GM21447 (cell line): Measurements from ENCODE around the gene CXADR.
"Not testable (repeated sequence)": the region's sequence is repeated elsewhere in the genome, so short reads cannot be mapped to it uniquely, and the experiment has no call there.

Source experiments
- ATAC-seq: cut with Tn5 transposase; IDR thresholded peaks from one replicate; pipeline ENCODE4 v1.9.1; 2021; ENCODE audit not compliant: unreplicated experiment

CXADR gene

DNA sequence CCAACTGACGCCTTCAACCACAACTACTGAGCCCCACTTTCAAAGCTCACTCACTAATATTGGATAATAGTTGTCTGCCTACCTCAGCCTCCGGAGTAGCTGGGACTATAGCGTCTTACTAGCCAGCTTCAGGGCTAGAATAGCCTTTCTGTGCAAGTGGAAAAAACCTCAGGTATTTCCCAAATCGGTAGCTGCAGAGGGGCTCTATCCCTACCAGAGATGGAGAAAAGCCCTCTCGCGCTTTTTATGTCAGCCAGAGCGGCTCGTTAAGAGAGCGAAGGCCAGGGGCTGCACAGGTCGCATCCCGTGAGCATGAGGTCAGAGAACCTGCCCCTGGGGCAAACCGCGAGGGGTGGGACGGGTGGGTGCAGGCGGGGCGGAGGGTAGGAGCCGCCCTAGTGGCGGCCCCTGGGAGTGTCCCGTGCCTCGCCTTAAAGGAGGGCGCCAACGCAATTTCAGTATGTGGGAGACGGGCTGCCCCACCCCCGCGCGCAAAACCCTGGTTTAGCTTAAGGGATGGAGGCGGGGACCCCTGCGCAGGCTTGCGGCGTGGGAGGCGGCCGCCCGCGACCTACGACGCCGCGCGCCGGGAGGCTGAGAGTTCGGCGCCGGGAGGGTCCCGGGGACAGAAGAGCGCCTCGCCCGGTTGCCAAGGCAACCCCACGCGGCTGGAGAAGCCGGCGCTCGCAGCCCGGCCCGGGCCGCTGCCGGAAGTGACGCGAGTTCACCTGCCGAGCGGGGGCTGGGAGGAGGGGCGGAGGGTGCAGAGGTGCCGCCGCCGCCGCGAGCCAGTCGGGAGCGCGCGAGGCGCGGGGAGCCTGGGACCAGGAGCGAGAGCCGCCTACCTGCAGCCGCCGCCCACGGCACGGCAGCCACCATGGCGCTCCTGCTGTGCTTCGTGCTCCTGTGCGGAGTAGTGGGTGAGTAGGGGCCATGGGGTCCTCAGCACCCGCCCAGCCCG lies at the start of gene CXADR:
CXADR (plus strand) TSS at position 791 of the 961 bp plus-strand sequence; CDS start at position 878, 87 bp downstream.
- peak; percentile 78 for ATAC-seq

DNA sequence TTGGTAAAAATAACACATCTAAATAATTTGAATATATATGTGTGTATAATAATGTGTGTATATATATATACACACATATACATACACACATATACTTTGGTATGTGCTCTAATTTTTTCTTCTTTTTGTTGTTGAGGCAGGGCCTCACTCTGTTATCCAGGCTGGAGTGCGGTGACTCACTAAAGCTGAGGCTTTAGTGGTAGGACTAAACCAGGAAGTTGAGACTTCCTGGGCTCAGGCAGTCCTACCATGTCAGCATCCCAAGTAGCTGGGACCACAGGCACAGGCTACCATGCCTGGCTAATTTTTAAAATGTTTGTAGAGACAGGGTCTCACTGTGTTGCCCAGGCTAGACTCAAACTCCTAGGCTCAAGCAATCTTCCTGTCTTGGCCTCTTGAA lies 46.7 kb upstream of the CXADR start:
- ATAC-seq, result no peak

DNA sequence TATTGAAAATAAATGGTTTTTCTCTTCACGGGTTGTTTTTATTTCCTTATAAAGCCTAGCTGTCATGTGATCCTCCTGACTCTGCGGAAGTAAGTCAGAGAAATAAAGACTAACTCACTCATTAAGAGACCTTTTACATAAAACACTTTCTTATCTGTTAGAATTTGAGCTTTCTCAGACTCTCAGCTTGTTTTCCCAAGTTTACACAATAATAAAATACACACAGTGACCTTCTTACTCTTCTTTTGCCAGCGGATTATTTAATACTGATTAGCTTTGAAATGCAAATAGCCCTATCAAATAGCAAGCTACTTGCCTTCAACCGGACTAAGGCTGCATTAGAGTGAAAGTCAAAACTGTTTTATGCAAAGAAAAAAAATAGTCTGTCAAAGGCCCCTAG lies 45.5 kb upstream of the CXADR start:
- ATAC-seq, result no peak

DNA sequence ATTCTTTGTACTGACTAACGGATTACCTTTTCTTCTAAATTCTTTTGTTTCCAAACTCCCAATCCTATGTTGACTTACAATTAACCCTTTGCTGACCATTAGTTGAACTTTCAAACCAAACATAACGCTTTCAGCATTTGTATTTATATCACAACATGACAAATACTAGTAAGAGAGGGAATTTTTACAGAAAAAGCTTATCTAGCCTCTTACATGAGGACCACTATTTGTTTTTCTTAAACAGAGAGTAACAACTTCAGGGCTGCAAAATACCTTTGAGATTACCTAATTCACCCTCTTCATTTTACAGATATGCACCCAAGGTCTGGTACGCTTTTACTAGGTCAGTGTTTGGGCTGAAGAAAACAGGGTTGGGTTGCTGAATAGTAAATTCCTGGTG lies 45.0 kb upstream of the CXADR start:
- no peak for ATAC-seq

GRCh38 chr21:17468698-17469097 lies 44.1 kb upstream of the CXADR start:
- ATAC-seq, result no peak

- ATAC-seq, result no peak
These were observed 43.1 kb upstream of the CXADR start for GRCh38 chr21:17469727-17470126.

GRCh38 chr21:17472182-17472581 lies 40.7 kb upstream of the CXADR start:
- no peak for ATAC-seq

- no peak for ATAC-seq
These were observed 40.1 kb upstream of the CXADR start for GRCh38 chr21:17472592-17473271.

GRCh38 chr21:17476006-17476405 lies 36.8 kb upstream of the CXADR start:
- ATAC-seq, result no peak

DNA sequence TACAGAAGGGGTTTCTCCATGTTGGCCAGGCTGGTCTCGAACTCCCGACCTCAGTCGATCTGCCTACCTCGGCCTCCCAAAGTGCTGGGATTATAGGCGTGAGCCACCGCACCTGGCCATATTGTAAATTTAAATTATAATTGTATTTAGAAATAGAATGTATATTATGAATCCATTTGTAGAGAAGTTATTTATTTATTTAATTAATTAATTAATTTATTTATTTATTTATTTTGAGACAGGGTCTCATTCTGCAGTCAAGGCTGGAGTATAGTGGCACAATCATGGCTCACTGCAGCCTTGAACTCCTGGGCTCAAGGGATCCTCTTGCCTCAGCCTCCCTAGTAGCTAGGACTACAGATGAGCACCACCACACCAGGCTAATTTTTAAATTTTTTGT lies 34.7 kb upstream of the CXADR start:
- not testable (repeated sequence) for ATAC-seq

GRCh38 chr21:17479606-17480005 lies 33.2 kb upstream of the CXADR start:
- ATAC-seq, result no peak

- no peak for ATAC-seq
These were observed 29.9 kb upstream of the CXADR start for GRCh38 chr21:17482928-17483327.

- peak; percentile 77 for ATAC-seq
These were observed 24.2 kb upstream of the CXADR start for GRCh38 chr21:17488620-17489019.

DNA sequence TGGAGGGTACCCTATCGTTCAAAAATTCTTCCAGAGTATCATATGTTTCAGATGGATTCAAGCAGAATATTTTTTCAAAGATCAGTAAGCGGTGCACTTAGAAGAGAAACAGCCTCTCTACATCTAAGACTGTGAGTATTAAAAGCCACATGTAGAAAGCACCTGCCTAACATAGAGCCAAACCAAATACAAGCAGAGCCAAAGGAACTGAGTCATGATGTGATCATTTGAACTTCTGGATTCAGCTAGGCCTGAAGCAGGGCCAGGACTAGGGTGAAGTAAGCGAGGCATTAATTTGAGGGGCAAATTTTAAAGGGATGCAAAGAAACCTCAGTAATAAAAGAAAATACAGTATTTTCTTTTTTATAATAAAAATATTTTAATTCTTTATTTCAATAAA lies 23.3 kb upstream of the CXADR start:
- ATAC-seq, result not testable (repeated sequence)

DNA sequence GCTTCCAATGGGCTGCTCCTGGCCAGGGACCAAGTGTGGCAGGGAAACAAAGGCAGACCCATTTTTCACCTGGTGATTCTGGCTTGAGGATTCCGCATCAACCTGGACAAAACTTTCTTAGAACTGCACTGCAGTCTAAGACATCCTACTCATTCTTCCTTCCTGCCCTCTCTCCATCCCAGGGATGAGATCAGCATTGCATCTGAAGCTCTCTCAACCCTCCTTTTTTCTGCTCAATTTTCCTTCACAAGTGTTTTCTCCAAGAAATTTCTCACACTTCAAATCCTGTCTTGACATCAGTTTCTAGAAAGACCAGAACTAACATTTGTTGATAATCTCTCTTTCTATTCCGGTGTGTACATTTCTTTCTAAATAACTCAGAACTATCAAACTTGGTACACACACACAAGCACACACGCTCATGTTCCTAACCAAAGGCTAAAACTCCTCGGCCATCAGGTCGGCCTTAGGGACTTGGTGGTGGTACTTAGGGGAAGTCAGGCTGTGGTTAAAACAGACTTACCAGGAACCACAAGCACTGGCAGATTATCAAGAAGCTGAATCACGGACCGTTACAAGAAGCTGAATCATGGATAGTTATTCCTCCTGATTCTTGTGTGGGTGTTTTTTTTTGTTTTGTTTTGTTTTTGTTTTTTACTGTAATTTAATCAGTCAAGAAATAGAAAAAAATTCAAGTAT lies 21.0 kb upstream of the CXADR start:
- ATAC-seq, result no peak

GRCh38 chr21:17492415-17493168 lies 20.3 kb upstream of the CXADR start:
- no peak for ATAC-seq

DNA sequence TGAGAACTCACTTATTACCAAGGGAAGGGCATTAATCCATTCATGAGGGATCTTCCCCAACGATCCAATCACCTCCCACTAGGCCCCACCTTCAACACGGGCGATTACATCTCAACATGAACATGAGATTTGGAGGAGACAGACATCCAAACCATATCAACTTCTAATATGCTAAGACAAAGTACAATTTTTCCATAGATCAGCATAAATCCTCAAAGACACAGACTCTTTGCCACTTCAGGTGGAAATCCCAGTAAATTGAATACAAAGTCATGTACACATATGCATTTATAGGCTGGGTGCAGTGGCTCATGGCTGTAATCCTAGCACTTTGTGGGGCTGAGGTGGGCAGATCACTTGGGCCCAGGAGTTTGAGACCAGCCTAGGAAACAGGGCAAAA lies 18.8 kb upstream of the CXADR start:
- no peak for ATAC-seq

DNA sequence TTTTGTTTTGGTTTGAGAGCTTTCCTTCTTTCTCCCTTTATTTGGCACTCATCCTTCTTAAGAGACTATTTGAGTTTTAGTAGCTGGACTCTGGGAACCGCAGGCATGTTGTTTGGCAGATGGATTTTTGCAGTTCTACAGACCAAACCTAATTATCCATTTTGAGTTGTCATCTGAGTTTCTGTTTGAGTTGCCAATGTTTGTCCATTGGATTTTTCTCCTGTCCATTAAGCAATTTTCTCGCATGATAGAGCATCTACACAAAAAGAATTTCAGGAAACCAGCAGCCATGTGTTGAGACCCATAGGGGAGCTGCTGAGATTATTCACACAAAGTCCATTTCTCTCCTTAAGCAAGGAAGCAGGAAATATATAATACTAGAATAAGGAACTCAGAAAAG lies 17.2 kb upstream of the CXADR start:
- ATAC-seq, result no peak

DNA sequence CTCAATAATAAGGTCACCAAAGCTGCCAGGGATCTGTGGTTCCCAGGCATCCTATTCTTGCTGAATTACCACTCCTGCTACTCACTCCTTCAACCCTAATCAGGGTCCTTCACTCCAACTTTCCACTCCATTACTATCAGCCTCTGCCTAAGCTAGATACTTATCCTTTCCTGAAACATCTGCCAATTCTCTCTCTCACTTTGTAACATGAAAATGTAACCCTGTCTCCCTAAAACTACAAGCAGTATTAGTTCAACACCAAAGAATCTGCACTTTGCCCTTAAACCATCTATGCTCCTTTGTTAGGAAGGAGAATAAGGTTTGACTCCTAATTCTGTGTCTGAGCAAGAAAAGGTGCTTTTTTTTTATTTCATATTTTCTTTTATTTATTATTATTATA lies 15.5 kb upstream of the CXADR start:
- ATAC-seq, result no peak

- no peak for ATAC-seq
These were observed 14.3 kb upstream of the CXADR start for GRCh38 chr21:17498586-17498985.
